Measurements from ENCODE around the gene AMDHD2.

The AMDHD2 gene

DNA sequence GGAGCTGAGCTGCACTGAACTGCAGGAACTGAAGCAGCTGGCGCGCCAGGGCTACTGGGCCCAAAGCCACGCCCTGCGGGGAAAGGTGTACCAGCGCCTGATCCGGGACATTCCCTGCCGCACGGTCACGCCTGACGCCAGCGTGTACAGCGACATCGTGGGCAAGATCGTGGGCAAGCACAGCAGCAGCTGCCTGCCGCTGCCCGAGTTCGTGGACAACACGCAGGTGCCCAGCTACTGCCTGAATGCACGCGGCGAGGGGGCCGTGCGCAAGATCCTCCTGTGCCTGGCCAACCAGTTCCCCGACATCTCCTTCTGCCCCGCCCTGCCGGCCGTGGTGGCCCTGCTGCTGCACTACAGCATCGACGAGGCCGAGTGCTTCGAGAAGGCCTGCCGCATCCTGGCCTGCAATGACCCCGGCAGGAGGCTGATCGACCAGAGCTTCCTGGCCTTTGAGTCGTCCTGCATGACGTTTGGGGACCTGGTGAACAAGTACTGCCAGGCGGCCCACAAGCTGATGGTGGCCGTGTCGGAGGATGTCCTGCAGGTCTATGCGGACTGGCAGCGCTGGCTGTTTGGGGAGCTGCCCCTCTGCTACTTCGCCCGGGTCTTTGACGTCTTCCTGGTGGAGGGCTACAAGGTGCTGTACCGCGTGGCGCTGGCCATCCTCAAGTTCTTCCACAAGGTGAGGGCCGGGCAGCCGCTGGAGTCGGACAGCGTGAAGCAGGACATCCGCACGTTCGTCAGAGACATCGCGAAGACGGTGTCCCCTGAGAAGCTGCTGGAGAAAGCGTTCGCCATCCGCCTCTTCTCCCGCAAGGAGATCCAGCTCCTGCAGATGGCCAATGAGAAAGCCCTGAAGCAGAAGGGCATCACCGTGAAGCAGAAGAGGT, 23.7 kb upstream of the AMDHD2 start:
- H3K27me3 ChIP-seq (ENCODE audit: control insufficient read depth, insufficient read depth, low read length): no peaks in the 10 kb centered on the region
- no peak overlapping the region for H3K27ac ChIP-seq (ENCODE audit: low read length)
- peaks cover 3% of the 10 kb centered on the region for H3K36me3 ChIP-seq (ENCODE audit: control insufficient read depth, low read depth, low read length)
- H3K4me3 ChIP-seq (ENCODE audit: low read length): no peak overlapping the region
- H3K4me1 ChIP-seq (ENCODE audit: control insufficient read depth, low read depth, low read length): no peaks in the 10 kb centered on the region
- H3K9me3 ChIP-seq (ENCODE audit: control insufficient read depth, low read depth, low read length): no peaks in the 10 kb centered on the region
- H3K9ac ChIP-seq (ENCODE audit: low read length): no peak overlapping the region

DNA sequence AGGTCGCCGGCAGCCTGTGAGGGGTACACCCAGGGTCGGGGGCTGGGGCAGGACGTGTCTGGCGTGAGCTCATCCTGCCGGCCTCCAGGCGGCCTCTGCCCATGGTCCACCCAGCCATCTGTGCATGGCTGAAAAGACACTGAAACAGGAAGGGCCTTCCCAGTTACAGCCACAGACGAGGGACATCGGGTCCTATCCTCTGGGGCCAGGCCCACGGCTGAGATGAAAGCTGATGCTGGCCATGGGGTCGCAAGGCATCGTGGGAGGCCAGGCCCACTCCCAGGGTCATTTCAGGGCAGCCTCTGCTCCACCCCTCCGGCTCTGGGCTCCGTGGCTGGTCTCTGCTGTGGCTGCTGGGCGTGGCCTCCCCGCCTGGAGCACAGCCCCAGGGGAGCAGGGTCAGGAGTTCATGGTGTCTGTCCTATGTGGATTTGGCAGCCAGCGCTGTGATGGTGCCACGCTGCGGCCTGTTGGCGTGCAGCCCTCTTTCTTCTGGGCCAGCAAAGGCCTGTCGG, 23.0 kb upstream of the AMDHD2 start:
- Histone ChIP-seq H3K9ac (ENCODE audit: low read length) (no peak overlapping the region), H3K4me3 (ENCODE audit: low read length) (no peak overlapping the region), H3K9me3 (ENCODE audit: control insufficient read depth, low read depth, low read length) (no peaks in the 10 kb centered on the region), H3K36me3 (ENCODE audit: control insufficient read depth, low read depth, low read length) (peaks cover 3% of the 10 kb centered on the region), H3K27ac (ENCODE audit: low read length) (no peak overlapping the region), H3K4me1 (ENCODE audit: control insufficient read depth, low read depth, low read length) (no peaks in the 10 kb centered on the region), H3K27me3 (ENCODE audit: control insufficient read depth, insufficient read depth, low read length) (no peaks in the 10 kb centered on the region)

DNA sequence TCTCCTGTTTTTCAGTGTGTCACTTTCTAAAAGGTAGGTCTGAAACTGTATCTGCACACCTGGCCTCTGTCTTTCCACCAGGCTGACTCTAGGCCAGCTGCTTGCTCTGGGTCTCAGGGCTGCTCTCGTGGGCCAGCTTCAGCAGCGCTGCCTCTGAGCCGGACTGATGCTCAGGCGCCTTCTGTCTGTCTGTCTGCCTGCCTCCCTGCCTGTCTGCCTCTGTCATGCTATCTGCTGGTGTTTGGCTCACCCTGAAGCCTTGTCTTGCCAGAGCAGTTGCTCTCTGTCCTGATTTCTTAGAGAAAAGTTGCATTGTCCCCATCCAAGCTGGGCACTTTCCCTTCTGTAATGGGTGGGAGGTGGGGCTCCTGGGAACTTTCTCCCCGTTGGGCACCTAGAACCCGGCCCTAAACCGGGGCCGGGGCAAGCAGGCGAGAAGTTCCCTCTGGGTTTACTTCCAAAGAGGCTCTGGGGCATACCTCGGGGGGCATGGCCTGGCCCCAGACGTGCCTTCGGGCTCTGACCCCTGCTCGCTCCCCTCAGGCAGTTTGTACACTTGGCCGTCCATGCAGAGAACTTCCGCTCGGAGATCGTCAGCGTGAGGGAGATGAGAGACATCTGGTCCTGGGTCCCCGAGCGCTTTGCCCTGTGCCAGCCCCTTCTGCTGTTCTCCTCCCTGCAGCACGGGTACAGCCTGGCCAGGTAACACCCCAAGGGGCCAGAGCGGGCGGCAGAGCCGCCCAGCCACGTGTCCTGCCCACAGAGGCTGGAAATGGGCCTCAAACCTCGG, 22.3 kb upstream of the AMDHD2 start:
- H3K9ac ChIP-seq (ENCODE audit: low read length): no peak overlapping the region
- no peaks in the 10 kb centered on the region for H3K4me1 ChIP-seq (ENCODE audit: control insufficient read depth, low read depth, low read length)
- H3K27me3 ChIP-seq (ENCODE audit: control insufficient read depth, insufficient read depth, low read length): no peaks in the 10 kb centered on the region
- H3K9me3 ChIP-seq (ENCODE audit: control insufficient read depth, low read depth, low read length): no peaks in the 10 kb centered on the region
- H3K36me3 ChIP-seq (ENCODE audit: control insufficient read depth, low read depth, low read length): peaks cover 3% of the 10 kb centered on the region
- no peak overlapping the region for H3K27ac ChIP-seq (ENCODE audit: low read length)
- H3K4me3 ChIP-seq (ENCODE audit: low read length): no peak overlapping the region

DNA sequence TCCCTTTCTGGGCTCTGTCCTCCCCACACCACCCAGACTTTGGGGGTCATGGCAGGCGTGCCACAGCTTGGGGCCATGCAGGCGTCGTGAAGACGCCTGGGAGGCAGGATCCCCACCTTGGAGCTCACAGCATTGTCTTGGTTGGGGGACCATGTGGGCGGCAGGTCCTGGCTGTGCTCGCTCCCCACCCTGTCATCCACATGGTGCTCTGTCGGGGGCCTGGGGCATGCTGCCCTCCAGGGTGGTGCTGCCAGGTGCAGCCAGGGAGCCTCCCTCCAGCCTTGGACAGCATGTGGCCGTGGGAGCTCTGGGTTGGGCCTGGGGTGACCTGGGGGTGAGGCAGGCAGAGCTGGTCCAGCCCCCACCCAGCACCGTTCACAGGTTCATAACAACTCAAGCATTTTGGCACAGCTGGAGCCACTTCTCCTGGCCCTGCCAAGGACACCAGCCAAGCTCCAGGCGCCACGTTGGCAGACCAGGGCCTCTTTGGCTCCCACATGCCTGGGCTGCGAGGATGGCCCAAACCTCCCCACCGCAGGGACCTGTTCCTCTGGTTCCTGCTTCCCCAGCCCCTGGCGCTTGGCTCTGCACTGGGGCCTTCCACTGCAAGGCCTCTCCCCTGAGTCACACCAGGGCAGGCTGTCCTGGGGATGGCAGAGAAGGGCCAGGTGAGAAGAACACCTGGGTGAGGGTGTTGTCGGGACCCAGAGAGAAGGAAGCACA, 21.5 kb upstream of the AMDHD2 start:
- Histone ChIP-seq H3K36me3 (ENCODE audit: control insufficient read depth, low read depth, low read length) (peaks cover 3% of the 10 kb centered on the region), H3K9me3 (ENCODE audit: control insufficient read depth, low read depth, low read length) (no peaks in the 10 kb centered on the region), H3K4me3 (ENCODE audit: low read length) (no peak overlapping the region), H3K27ac (ENCODE audit: low read length) (no peak overlapping the region), H3K9ac (ENCODE audit: low read length) (no peak overlapping the region), H3K27me3 (ENCODE audit: control insufficient read depth, insufficient read depth, low read length) (no peaks in the 10 kb centered on the region), H3K4me1 (ENCODE audit: control insufficient read depth, low read depth, low read length) (no peaks in the 10 kb centered on the region)

DNA sequence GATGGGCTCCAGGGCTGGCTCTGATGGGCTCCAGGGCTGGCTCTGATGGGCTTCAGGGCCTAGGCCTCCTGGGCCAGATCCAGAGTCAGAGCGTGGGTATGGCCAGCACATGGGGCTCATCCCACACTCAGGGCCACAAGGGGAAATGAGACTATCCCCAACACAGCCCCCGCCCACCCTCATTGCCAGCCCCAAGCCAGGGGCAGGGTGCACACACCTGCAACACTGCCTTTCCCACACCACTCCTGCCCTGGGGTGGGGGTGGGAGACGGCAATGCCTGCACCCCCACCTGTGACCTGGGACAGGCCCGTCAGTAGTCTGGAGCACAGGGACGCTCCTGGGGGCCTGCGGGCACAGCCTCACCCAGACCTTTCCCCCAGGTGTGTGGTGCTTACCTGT, 20.7 kb upstream of the AMDHD2 start:
- Histone ChIP-seq H3K9me3 (ENCODE audit: control insufficient read depth, low read depth, low read length) (no peaks in the 10 kb centered on the region), H3K9ac (ENCODE audit: low read length) (no peak overlapping the region), H3K27ac (ENCODE audit: low read length) (no peak overlapping the region), H3K27me3 (ENCODE audit: control insufficient read depth, insufficient read depth, low read length) (no peaks in the 10 kb centered on the region), H3K36me3 (ENCODE audit: control insufficient read depth, low read depth, low read length) (peaks cover 3% of the 10 kb centered on the region), H3K4me3 (ENCODE audit: low read length) (no peak overlapping the region), H3K4me1 (ENCODE audit: control insufficient read depth, low read depth, low read length) (no peaks in the 10 kb centered on the region)

DNA sequence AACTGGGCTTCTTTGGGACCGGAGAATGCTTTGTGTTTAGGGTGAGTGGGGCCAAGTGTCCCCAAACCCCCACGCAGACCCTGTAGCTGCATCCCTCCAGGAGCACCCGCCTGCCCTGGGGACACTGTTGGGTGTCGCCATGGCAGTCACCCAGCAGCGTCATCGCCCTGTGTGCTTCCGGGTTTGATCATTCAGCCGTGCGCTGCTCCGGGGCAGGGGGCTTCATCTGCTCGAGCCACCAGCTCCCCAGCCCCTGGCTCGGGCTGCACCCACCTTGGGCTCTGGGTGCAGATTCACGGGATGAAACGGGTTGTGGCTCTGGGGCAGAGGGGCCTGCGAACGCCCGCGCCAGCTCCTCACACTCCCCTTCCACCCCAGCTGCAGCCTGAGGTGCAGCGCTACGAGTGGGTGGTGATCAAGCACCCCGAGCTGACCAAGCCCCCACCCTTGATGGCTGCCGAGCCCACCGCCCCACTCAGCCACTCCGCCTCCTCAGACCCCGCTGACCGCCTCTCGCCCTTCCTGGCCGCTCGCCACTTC, 20.2 kb upstream of the AMDHD2 start:
- Histone ChIP-seq H3K9ac (ENCODE audit: low read length) (no peak overlapping the region), H3K4me3 (ENCODE audit: low read length) (no peak overlapping the region), H3K9me3 (ENCODE audit: control insufficient read depth, low read depth, low read length) (no peaks in the 10 kb centered on the region), H3K27me3 (ENCODE audit: control insufficient read depth, insufficient read depth, low read length) (no peaks in the 10 kb centered on the region), H3K36me3 (ENCODE audit: control insufficient read depth, low read depth, low read length) (peaks cover 3% of the 10 kb centered on the region), H3K27ac (ENCODE audit: low read length) (no peak overlapping the region), H3K4me1 (ENCODE audit: control insufficient read depth, low read depth, low read length) (no peaks in the 10 kb centered on the region)

DNA sequence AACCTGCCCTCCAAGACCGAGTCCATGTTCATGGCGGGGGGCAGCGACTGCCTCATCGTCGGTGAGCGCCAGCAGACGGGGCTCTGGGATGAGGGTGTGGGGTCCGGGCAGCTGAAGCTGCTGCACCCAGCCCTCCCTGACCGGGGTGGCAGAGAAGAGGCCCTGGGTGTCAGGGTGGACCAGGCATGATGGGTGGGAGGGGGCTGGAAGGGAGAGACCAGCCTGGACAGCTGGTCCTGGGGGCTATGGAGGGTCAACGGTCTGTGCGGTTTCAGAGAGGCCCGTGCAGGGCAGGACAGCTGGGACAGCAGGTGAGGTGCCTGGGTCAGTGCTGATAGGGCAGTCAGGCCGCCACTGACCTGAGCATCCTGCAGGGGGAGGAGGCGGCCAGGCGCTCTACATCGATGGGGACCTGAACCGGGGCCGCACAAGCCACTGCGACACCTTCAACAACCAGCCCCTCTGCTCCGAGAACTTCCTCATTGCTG, 19.7 kb upstream of the AMDHD2 start:
- H3K4me1 ChIP-seq (ENCODE audit: control insufficient read depth, low read depth, low read length): no peaks in the 10 kb centered on the region
- no peak overlapping the region for H3K9ac ChIP-seq (ENCODE audit: low read length)
- H3K9me3 ChIP-seq (ENCODE audit: control insufficient read depth, low read depth, low read length): no peaks in the 10 kb centered on the region
- no peak overlapping the region for H3K4me3 ChIP-seq (ENCODE audit: low read length)
- H3K36me3 ChIP-seq (ENCODE audit: control insufficient read depth, low read depth, low read length): peaks cover 3% of the 10 kb centered on the region
- no peaks in the 10 kb centered on the region for H3K27me3 ChIP-seq (ENCODE audit: control insufficient read depth, insufficient read depth, low read length)
- H3K27ac ChIP-seq (ENCODE audit: low read length): no peak overlapping the region

DNA sequence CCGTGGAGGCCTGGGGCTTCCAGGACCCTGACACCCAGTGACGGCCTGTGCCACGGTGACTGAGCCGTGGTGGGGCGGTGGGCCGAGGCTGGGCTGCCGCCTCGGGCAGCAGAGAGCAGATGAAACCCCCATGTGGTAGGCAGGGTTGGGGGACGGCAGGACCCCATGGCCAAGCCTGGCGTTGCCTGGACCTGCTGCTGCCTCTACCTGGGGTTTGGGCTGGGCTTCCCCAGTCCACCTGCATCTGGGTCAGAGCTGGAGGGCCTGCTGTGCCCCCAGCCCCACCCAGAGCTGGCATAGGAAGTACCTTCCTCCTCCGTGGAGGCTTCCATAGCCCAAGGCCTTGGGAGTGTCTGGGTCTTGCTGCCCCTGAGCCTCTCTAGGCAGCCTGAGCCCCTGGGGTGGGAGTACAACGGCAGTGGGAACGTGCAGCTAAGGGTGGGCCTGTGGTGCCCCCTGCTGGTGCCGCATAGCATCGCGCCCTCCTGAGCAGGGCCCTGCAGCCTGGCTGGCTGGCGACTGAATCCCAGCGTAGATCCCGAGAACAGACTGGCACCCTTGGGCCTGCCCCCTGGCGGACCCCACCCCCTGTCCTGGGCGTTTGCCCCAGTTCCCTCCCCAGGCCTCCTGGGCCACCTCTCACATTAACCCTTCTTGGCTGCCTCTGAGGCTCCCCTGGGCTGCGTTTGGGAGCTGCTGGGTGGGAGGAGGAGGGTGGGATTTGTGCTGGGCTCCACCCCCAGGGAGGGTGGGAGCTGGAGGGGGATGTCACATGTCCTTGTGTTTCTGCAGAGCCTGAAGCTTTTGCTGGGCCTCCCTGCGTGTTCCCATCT, 19.0 kb upstream of the AMDHD2 start:
- Histone ChIP-seq H3K27me3 (ENCODE audit: control insufficient read depth, insufficient read depth, low read length) (no peaks in the 10 kb centered on the region), H3K4me1 (ENCODE audit: control insufficient read depth, low read depth, low read length) (no peaks in the 10 kb centered on the region), H3K27ac (ENCODE audit: low read length) (no peak overlapping the region), H3K9me3 (ENCODE audit: control insufficient read depth, low read depth, low read length) (no peaks in the 10 kb centered on the region), H3K4me3 (ENCODE audit: low read length) (peak overlapping the region; percentile 64), H3K36me3 (ENCODE audit: control insufficient read depth, low read depth, low read length) (peaks cover 3% of the 10 kb centered on the region), H3K9ac (ENCODE audit: low read length) (peak overlapping the region; percentile 22)

DNA sequence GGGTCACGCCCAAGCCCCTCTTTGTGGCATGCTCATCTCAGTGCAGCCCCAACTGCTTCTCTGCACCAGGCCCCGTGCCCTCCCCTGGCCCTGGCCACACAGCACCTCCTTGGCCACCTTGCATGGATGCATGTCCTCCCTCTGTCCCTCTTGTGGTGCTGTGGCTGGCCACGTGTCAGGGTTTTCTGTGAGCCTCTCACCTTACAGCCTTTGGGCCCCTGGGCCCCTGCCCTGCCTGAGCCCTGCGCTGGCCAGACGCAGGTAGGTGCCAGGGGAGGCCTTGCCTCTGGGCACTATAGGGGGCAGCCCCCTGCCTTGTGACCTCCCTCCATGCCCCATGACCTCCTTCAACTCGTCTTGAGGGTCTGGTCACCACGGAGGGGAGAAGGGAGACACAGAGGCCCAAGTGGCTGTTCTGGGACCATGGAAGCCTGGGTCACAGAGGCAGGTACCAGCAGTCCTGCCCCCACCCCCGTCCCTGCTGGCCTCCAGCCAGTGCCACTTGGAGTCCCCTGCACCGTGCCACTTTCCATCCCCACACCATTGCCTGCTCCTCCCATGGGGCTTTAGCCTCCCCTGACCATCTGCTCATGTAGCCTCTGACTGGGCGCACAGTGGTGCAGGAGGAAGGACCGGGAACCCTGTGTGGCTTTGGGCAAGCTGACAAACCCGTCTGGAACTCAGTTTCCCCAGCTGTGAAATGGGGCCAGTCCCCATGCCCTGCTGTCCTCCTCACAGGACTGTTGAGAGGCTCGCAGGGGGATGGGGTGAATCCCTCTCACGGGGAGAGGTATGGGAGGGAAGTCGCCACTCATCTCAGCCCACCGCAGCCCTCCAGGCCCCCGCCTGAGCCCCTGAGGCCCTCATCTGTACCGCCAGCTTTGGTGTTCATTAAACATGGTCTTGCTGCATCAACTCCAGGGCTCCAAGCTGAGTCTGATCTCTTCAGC, 17.9 kb upstream of the AMDHD2 start:
- H3K4me1 ChIP-seq (ENCODE audit: control insufficient read depth, low read depth, low read length): no peaks in the 10 kb centered on the region
- no peak overlapping the region for H3K4me3 ChIP-seq (ENCODE audit: low read length)
- H3K27ac ChIP-seq (ENCODE audit: low read length): no peak overlapping the region
- no peaks in the 10 kb centered on the region for H3K27me3 ChIP-seq (ENCODE audit: control insufficient read depth, insufficient read depth, low read length)
- H3K36me3 ChIP-seq (ENCODE audit: control insufficient read depth, low read depth, low read length): no peaks in the 10 kb centered on the region
- H3K9me3 ChIP-seq (ENCODE audit: control insufficient read depth, low read depth, low read length): no peaks in the 10 kb centered on the region
- no peak overlapping the region for H3K9ac ChIP-seq (ENCODE audit: low read length)

DNA sequence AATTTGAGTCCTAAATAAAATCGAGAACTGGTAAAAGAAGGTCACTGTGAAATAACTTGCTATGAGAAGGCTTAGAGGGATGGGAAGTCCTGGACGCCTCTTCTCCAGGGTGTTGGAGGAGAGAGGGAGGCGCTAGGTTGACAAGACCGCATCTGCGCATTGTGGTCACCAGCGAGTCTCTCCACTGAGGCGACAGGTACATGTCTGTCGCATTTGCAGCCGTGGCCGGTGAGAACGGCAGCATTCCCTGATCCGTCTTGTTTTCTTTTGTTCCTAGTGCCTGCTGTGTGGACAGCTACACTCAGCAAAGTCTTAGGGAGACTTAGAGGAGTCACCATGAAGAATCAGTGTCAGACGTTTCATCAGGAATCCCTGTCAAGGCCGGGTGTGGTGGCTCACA, 14.5 kb upstream of the AMDHD2 start:
- H3K27ac ChIP-seq (ENCODE audit: low read length): no peak overlapping the region
- no peaks in the 10 kb centered on the region for H3K36me3 ChIP-seq (ENCODE audit: control insufficient read depth, low read depth, low read length)
- no peak overlapping the region for H3K4me3 ChIP-seq (ENCODE audit: low read length)
- H3K27me3 ChIP-seq (ENCODE audit: control insufficient read depth, insufficient read depth, low read length): no peaks in the 10 kb centered on the region
- H3K4me1 ChIP-seq (ENCODE audit: control insufficient read depth, low read depth, low read length): no peaks in the 10 kb centered on the region
- no peaks in the 10 kb centered on the region for H3K9me3 ChIP-seq (ENCODE audit: control insufficient read depth, low read depth, low read length)
- no peak overlapping the region for H3K9ac ChIP-seq (ENCODE audit: low read length)

Measured in iPS-18a (cell line).